Stimulated activated naive CD4-positive, alpha-beta T cell treated with Interleukin-2 at 50 U/mL for 16 hours (primary cell): ENCODE data around the gene SULT6B1.
A peak's percentile ranks its signal among the peaks of the same experiment; 100 is the strongest.
"Not testable (repeated sequence)": the region's sequence is repeated elsewhere in the genome, so short reads cannot be mapped to it uniquely, and the experiment has no call there.

Experiments
- DNase-seq: peaks from one replicate; lab custom pipeline; 2025; lab: John Stamatoyannopoulos, UW

SULT6B1 gene

GRCh38 chr2:37195862-37196319 lies 7.4 kb upstream of the SULT6B1 start:
- DNase-seq, result not testable (repeated sequence)

- no peak for DNase-seq
Observed at GRCh38 chr2:37192551-37192950, 4.1 kb upstream of the SULT6B1 start.

GRCh38 chr2:37191747-37192146 lies 3.3 kb upstream of the SULT6B1 start:
- no peak for DNase-seq

GRCh38 chr2:37191253-37191652 lies 2.8 kb upstream of the SULT6B1 start:
- no peak for DNase-seq

- DNase-seq, result no peak
Observed at GRCh38 chr2:37190290-37190689, 1.8 kb upstream of the SULT6B1 start.

GRCh38 chr2:37189452-37190153 lies 1.1 kb upstream of the SULT6B1 start:
- DNase-seq, result no peak

- no peak for DNase-seq
Observed at GRCh38 chr2:37181726-37182684, 6.5 kb downstream of the SULT6B1 start.

GRCh38 chr2:37180640-37181039 lies 7.8 kb downstream of the SULT6B1 start:
- no peak for DNase-seq

GRCh38 chr2:37180006-37180639 lies 8.3 kb downstream of the SULT6B1 start:
- DNase-seq, result no peak

- no peak for DNase-seq
Observed at GRCh38 chr2:37173741-37174140, 14.7 kb downstream of the SULT6B1 start.

- no peak for DNase-seq
Observed at GRCh38 chr2:37171624-37171950, 16.9 kb downstream of the SULT6B1 start.

GRCh38 chr2:37168217-37168981 lies 20.1 kb downstream of the SULT6B1 start:
- peak; percentile 3 for DNase-seq

- no peak for DNase-seq
Observed at GRCh38 chr2:37167636-37168180, 20.8 kb downstream of the SULT6B1 start.

- no peak for DNase-seq
Observed at GRCh38 chr2:37164757-37165156, 23.7 kb downstream of the SULT6B1 start.

GRCh38 chr2:37156857-37157714 lies 31.4 kb downstream of the SULT6B1 start, which contains the start of gene EIF2AK2:
EIF2AK2 (minus strand) TSS chr2:37156980; CDS start chr2:37147806, 9,174 bp downstream.
- DNase-seq, result peak; percentile 77

- DNase-seq, result peak; percentile 20
Observed at GRCh38 chr2:37156071-37156856, 32.2 kb downstream of the SULT6B1 start.

GRCh38 chr2:37154785-37155184 lies 33.7 kb downstream of the SULT6B1 start:
- no peak for DNase-seq

GRCh38 chr2:37153224-37153623 lies 35.2 kb downstream of the SULT6B1 start:
- no peak for DNase-seq

- no peak for DNase-seq
Observed at GRCh38 chr2:37149626-37150322, 38.7 kb downstream of the SULT6B1 start.
